GM12872 (cell line): ENCODE measurements around the gene NFRKB.

Source experiments
- CTCF ChIP-seq: IDR thresholded peaks from 3 replicates; pipeline ENCODE4 v1.5.1; 2011; ENCODE audit warnings: low read depth, mild to moderate bottlenecking, low read length, moderate library complexity; ENCODE audit not compliant: insufficient read depth

Gene NFRKB

GRCh38 chr11:129922674-129923073, 27.3 kb upstream of the NFRKB start:
- TF ChIP-seq CTCF: no peak

- TF ChIP-seq CTCF: no peak
These were observed 23.0 kb upstream of the NFRKB start for GRCh38 chr11:129918361-129918760.

GRCh38 chr11:129917231-129917630, 21.9 kb upstream of the NFRKB start:
- TF ChIP-seq CTCF: no peak

DNA sequence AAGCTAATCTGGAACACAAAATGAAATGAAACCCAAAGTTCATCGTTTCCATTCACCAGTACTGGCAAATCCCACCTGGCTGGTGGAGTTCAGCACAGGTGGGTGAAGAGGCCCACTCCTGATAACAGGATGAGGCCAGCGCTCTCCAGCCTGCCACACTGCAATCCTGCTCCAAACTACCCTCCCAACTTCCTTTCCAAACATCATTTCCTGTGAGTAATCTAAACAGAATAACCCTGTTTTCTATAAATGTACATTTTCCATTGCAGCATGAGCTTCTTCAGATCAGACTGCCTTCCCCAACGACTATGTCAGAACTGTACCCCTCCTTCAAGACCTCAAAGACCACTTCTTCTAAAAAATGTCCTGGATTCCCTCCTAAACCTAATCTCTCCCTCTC, 15.9 kb upstream of the NFRKB start:
- no peak for TF ChIP-seq CTCF

DNA sequence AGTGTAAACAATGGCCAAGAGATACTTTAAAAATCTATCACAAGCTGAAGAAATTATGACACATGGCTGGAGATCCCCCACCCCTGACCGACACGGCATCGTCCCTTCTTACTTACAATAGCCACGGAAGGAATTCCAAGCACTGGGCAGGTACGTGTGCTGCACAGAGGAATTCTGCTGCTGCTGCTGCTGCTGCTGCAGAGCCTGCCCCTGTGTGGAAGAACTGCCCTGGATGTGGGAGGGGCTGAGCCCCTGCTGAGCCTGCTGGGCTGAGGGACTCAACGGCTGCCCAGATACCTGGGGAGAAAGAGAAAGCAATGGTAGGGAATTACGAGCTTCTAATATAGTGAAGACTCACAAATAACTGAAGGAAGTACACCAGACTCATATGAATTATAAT, 15.0 kb upstream of the NFRKB start:
- no peak for TF ChIP-seq CTCF

- no peak for TF ChIP-seq CTCF
These were observed 10.0 kb upstream of the NFRKB start for GRCh38 chr11:129905402-129905801.

GRCh38 chr11:129896062-129896461, 684 bp upstream of the NFRKB start:
- no peak for TF ChIP-seq CTCF
